Activated naive CD4-positive, alpha-beta T cell treated with anti-CD3 and anti-CD28 coated beads for 36 hours (primary cell): ENCODE measurements around the gene ZNF502. TPM values are rescaled to one million over a fixed set of nuclear protein-coding genes. Genes with fewer than 3 reads are reported as not detected.
"Not testable (repeated sequence)": the region's sequence is repeated elsewhere in the genome, so short reads cannot be mapped to it uniquely, and the experiment has no call there.

Source experiments
- CTCF ChIA-PET: fragments of 350-600 bp; sonication (Branson Sonifier 250); formaldehyde crosslinking; loops from one replicate; lab custom pipeline; 2021; ENCODE audit warnings: antibody characterized with exemption; lab: Charles Lee
- DNase-seq: peaks from one replicate; pipeline ENCODE4 v3.0.0-alpha.2; 2020
- H3K27ac Mint-ChIP-seq: one replicate; pipeline ENCODE4 v1.8.0; 2021; ENCODE audit warnings: mild to moderate bottlenecking, mixed read lengths
- H3K27me3 Mint-ChIP-seq: one replicate; pipeline ENCODE4 v1.8.0; 2021; ENCODE audit warnings: low read depth, mixed read lengths
- H3K36me3 Mint-ChIP-seq: one replicate; pipeline ENCODE4 v1.8.0; 2021; ENCODE audit warnings: low read depth, mixed read lengths
- H3K4me1 Mint-ChIP-seq: one replicate; pipeline ENCODE4 v1.8.0; 2021; ENCODE audit warnings: low read depth, mixed read lengths
- H3K4me3 Mint-ChIP-seq: one replicate; pipeline ENCODE4 v1.8.0; 2021; ENCODE audit warnings: mild to moderate bottlenecking, moderate library complexity, mixed read lengths
- H3K9me3 Mint-ChIP-seq: one replicate; pipeline ENCODE4 v1.8.0; 2021; ENCODE audit warnings: mixed read lengths
- intact Hi-C: fragments of 100-400 bp; cut with micrococcal nuclease; formaldehyde crosslinking; loops from one replicate; pipeline ENCODE4 v1.15.1; 2023
- total RNA-seq, 2 experiments: library from RNA; stranded (reverse); gene quantifications; one replicate each; pipeline ENCODE4 v1.2.3, GENCODE V29; 2021

Gene ZNF502
- 1 to 10 TPM in 1 of 2 experiments, under 1 TPM in 1; 0.62 to 1.0 TPM for total RNA-seq

GRCh38 chr3:44712455-44713075, at the start of gene ZNF502:
Gene ZNF502 (plus strand): TSS chr3:44712660. CDS start chr3:44720262, 7,602 bp downstream.
- Mint-ChIP-seq H3K4me3 (peak within 1 kb of the TSS; percentile 81), H3K36me3 (peaks cover 48% of the 10 kb centered on the region), H3K4me1 (peaks cover 15% of the 10 kb centered on the region), H3K9me3 (peaks cover 42% of the 10 kb centered on the region), H3K27ac (peak within 1 kb of the TSS; percentile 60), H3K27me3 (peaks cover 13% of the 10 kb centered on the region)
- CTCF ChIA-PET: interaction anchor here (1.2 to 1.4 kb wide), 2 partner anchors 17 to 52 kb away, joined by 3 read pairs; partner anchors contain the start of gene ZNF501
- intact Hi-C loops: loop anchor here (1.0 to 5.0 kb wide), 2 partner anchors 17 to 85 kb away; partner anchors contain the start of genes ZNF197 and ZNF501
- DNase-seq: peak; percentile 72

- Mint-ChIP-seq H3K27ac (no peak overlapping the region), H3K9me3 (peaks cover 29% of the 10 kb centered on the region), H3K36me3 (peaks cover 15% of the 10 kb centered on the region), H3K27me3 (peaks cover 2% of the 10 kb centered on the region), H3K4me3 (no peak overlapping the region), H3K4me1 (no peaks in the 10 kb centered on the region)
- intact Hi-C loops: no loop called here
- CTCF ChIA-PET: no interaction called here
- DNase-seq: no peak
These were observed 47.3 kb upstream of the ZNF502 start for GRCh38 chr3:44665173-44665572.

DNA sequence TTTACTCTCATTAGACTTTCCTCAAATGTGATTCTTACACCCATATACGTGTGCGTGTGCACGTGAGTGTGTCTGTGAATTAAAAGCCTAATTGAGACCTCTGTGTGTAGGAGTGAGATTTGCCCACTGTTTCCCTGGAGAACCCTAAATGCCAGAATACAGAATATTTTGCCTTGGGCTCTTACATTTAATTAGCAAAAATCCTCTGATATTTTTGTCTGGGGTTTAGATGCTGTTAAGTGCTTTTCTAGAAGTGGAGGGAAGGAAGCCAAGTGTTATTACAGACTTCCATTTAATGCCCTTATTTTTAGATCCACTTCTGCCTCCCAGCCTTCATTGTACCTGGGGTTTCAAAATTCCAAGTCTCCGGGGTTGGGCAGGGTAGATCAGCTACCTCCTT, 46.1 kb upstream of the ZNF502 start:
- Mint-ChIP-seq H3K4me1 (no peaks in the 10 kb centered on the region), H3K27me3 (peaks cover 2% of the 10 kb centered on the region), H3K4me3 (no peak overlapping the region), H3K9me3 (peaks cover 24% of the 10 kb centered on the region), H3K27ac (no peak overlapping the region), H3K36me3 (peaks cover 11% of the 10 kb centered on the region)
- DNase-seq: no peak
- CTCF ChIA-PET: interaction anchor here (0.6 kb wide), 1 partner anchor 205 kb away, joined by 3 read pairs; no protein-coding TSS in a partner anchor
- intact Hi-C loops: no loop called here

- H3K9me3 Mint-ChIP-seq: peaks cover 31% of the 10 kb centered on the region
- intact Hi-C loops: no loop called here
- H3K27ac Mint-ChIP-seq: no peak overlapping the region
- no peak for DNase-seq
- no peaks in the 10 kb centered on the region for H3K4me1 Mint-ChIP-seq
- CTCF ChIA-PET: no interaction called here
- H3K4me3 Mint-ChIP-seq: no peak overlapping the region
- peaks cover 2% of the 10 kb centered on the region for H3K27me3 Mint-ChIP-seq
- H3K36me3 Mint-ChIP-seq: peaks cover 11% of the 10 kb centered on the region
These were observed 42.7 kb upstream of the ZNF502 start for GRCh38 chr3:44669760-44670159.

DNA sequence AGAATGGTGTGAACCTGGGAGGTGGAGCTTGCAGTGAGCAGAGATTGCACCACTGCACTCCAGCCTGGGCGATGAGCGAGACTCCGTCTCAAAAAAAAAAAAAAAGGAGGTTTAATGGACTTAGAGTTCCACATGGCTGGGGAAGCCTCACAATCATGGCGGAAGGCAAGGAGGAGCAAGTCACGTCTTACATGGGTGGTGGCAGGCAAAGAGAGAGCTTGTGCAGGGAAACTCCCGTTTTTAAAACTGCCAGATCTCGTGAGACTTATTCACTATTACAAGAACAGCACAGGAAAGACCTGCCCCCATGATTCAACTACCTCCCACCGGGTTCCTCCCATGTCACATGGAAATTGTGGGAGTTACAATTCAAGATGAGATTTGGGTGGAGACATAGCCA, 39.0 kb upstream of the ZNF502 start:
- H3K36me3 Mint-ChIP-seq, H3K27ac Mint-ChIP-seq: not testable (repeated sequence)

DNA sequence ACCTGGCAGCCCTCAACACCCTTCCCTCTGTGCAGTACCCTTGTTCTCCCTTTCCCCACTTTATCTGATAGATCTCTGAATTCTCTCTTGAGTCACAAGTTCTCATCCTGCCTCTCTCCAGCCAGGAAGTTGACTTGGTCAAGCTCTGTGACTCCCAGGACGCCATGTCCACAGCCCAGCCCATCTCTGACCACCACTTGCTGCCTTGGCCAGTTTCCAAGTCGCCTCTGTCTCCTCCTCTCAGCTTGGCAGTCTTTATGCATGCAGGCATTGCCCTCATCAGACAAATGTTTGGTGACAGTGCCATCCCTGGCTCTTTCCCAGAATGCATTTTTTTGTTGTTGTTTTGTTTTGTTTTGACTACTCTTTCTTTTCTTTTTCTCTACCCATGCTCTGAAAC, 38.2 kb upstream of the ZNF502 start:
- H3K27ac Mint-ChIP-seq: no peak overlapping the region
- peaks cover 9% of the 10 kb centered on the region for H3K36me3 Mint-ChIP-seq
- intact Hi-C loops: no loop called here
- peaks cover 2% of the 10 kb centered on the region for H3K27me3 Mint-ChIP-seq
- no peak overlapping the region for H3K4me3 Mint-ChIP-seq
- H3K4me1 Mint-ChIP-seq: no peaks in the 10 kb centered on the region
- CTCF ChIA-PET: no interaction called here
- no peak for DNase-seq
- peaks cover 22% of the 10 kb centered on the region for H3K9me3 Mint-ChIP-seq

More for the DNA sequence above, 39.0 kb upstream of the ZNF502 start:
- DNase-seq, H3K4me3 Mint-ChIP-seq, H3K4me1 Mint-ChIP-seq, H3K27me3 Mint-ChIP-seq, intact Hi-C loops: not testable (repeated sequence)
- H3K9me3 Mint-ChIP-seq: peaks cover 21% of the 10 kb centered on the region
- CTCF ChIA-PET: interaction anchor here (0.6 kb wide), 1 partner anchor 221 kb away, joined by 3 read pairs; no protein-coding TSS in a partner anchor

DNA sequence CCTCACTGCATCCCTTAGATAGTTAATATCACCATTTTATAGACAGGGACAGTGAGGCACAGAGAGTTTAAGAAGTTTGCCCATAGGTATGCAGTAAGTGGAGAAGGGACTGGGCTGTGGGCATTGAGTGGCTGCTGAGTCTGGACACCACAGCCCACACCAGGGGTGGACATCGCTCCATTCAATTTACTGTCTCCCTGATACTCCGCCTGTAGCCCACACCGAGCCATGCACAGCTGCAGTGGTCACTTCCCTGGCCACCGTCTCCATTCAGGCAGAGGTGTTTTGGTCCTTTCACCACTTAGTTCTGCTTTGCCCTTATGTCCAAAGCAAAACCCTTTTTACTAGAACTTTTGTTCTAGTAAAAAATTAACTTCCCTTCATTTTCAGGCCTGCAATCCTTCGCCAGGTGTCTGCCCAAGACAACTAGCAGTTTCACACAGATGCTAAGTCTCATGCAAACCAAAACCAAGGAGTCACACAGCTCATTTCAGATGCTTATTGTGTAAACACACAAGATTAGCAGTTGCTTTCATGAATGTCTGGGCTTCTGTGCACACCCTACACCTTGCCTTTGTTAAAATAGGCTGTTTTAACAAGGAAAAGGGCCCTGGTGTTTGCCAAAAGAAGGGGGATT, 33.9 kb upstream of the ZNF502 start:
- CTCF ChIA-PET: no interaction called here
- intact Hi-C loops: no loop called here
- no peaks in the 10 kb centered on the region for H3K27me3 Mint-ChIP-seq
- DNase-seq: no peak
- no peak overlapping the region for H3K4me3 Mint-ChIP-seq
- H3K4me1 Mint-ChIP-seq: no peaks in the 10 kb centered on the region
- H3K9me3 Mint-ChIP-seq: peaks cover 35% of the 10 kb centered on the region
- no peak overlapping the region for H3K27ac Mint-ChIP-seq
- peaks cover 24% of the 10 kb centered on the region for H3K36me3 Mint-ChIP-seq

DNA sequence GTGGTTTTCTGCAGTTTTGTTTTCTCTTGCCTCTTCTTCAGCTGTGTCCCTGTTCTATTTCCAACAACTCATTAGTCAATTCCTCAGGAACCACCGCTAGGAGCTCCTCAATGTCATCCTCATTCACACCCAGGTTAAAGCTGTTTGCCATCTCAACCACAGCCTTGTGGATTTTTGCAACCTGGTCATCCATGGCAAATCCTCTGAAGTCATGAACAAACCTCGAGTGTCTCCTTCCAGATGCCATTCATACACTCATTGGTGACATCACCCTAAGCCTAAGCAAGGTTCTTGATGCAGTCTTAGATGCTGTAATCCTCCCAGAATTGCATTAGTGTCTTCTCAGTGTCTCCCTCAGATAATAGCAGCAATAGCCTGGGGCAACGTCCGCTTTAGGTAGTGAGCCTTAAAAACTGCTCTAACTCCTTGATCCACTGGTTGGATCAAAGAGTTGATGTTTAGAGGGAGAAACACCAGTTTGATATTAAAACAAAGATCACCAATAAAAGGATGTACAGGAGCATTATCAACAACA, 31.5 kb upstream of the ZNF502 start:
- Mint-ChIP-seq H3K27ac (no peak overlapping the region), H3K4me1 (peaks cover 10% of the 10 kb centered on the region), H3K4me3 (no peak overlapping the region), H3K27me3 (peaks cover 4% of the 10 kb centered on the region), H3K9me3 (peaks cover 38% of the 10 kb centered on the region), H3K36me3 (peaks cover 39% of the 10 kb centered on the region)
- DNase-seq: no peak
- CTCF ChIA-PET: no interaction called here
- intact Hi-C loops: no loop called here

DNA sequence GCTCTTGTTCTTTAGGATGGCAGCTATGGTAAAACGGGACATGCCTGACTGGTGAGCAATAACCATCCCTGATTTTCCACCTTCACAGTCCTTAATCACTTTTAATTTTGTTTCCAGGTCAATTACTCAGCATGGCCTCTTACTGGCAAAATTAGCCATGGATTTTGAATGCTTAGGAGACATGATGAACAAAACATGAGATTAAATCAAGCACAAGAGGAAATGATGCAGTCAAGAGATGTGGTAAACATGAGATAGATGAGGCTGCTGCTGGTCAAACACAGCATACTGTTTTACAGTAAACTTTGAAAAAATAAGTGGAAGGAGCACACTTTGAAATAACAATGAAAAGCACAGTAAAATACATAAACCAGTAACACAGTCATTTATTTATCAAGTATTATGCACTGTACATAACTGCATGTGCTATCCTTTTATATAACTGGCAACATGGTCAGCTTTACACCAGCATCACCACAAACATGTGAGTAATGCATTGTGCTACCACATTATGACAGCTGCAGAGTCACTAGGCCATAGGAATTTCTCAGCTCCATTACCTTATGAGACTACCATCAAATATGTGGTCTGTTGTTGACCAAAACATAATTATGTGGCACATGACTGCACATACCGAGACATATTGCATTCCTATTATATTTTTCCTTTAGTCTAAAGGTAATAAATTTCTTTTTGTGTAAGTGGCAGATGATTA, 30.1 kb upstream of the ZNF502 start:
- H3K27ac Mint-ChIP-seq: no peak overlapping the region
- no peak for DNase-seq
- intact Hi-C loops: no loop called here
- CTCF ChIA-PET: no interaction called here
- H3K27me3 Mint-ChIP-seq: peaks cover 8% of the 10 kb centered on the region
- peaks cover 10% of the 10 kb centered on the region for H3K4me1 Mint-ChIP-seq
- H3K36me3 Mint-ChIP-seq: peaks cover 44% of the 10 kb centered on the region
- H3K4me3 Mint-ChIP-seq: no peak overlapping the region
- peaks cover 41% of the 10 kb centered on the region for H3K9me3 Mint-ChIP-seq

DNA sequence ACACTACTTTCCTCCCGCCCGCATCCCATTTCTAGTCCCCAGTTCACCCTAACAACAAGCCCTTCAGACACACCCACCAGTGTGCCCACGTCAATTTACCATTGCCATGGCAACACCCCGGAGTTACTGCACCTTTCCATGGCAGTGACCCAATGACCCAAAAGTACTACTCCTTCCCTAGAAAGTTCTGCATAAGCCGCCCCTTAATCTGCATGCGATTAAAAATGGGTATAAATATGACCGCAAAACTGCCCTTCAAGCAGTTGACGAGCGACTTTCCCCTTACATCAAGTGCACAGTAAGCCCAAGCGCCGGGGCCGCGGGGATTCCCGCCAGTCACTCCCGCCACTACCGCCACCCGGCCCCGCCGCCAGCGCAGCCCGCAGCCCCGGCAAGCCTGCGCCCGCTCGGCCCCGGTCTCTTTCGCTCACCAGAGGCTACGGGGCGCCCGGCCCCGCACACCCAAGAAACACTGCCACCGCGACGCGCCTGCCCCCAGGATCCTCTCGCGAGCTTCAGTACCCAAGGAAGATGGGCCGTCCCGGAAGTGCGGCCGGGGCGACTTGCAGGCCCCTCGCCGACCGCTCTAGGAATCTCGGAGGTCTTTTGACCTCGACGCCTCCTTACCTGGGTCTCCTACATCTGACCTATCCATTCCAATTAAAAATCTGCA, 27.2 kb upstream of the ZNF502 start:
- H3K4me3 Mint-ChIP-seq: peak overlapping the region; percentile 81
- peaks cover 42% of the 10 kb centered on the region for H3K36me3 Mint-ChIP-seq
- intact Hi-C loops: no loop called here
- peaks cover 39% of the 10 kb centered on the region for H3K9me3 Mint-ChIP-seq
- peaks cover 10% of the 10 kb centered on the region for H3K4me1 Mint-ChIP-seq
- CTCF ChIA-PET: interaction anchor here (1.2 kb wide), 1 partner anchor 153 kb away, joined by 5 read pairs; no protein-coding TSS in a partner anchor
- peaks cover 19% of the 10 kb centered on the region for H3K27me3 Mint-ChIP-seq
- peak; percentile 67 for DNase-seq
- no peak overlapping the region for H3K27ac Mint-ChIP-seq

DNA sequence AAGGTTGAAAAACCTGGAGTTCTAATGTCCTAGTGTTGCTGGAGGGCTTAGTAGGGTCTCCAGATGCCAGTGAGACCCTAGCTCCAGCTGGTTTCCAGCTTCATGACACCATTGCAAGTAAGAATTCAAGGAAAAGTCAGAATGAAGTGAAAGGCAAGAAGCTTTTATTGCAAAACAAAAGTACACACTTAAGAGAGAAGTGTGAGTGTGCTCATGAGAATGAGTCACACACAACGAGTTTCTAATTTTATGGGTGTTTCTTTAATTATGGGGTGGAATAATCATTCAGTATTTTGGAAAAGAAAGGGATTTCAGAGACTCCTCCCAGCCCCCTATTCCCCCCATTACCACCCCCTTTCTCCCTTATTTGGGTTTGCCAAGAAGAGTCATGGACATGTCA, 24.6 kb upstream of the ZNF502 start:
- Mint-ChIP-seq H3K36me3 (peaks cover 33% of the 10 kb centered on the region), H3K27me3 (peaks cover 34% of the 10 kb centered on the region), H3K27ac (no peak overlapping the region), H3K4me1 (peaks cover 10% of the 10 kb centered on the region), H3K4me3 (no peak overlapping the region), H3K9me3 (peaks cover 25% of the 10 kb centered on the region)
- intact Hi-C loops: no loop called here
- no peak for DNase-seq
- CTCF ChIA-PET: no interaction called here
